ENCODE data around the gene TSFM. TPM values are rescaled to one million over a fixed set of nuclear protein-coding genes. Genes with fewer than 3 reads are reported as not detected.

Gene TSFM
- total and polyA plus RNA-seq, 7 donors = 8.0 to 49.3 (median 29.6) TPM

- Histone ChIP-seq H3K9me3 (no peaks in the 10 kb centered on the region), H3K36me3 (peaks cover 0 to 8% (median 4%) of the 10 kb centered on the region in 4 donors), H3K4me1 (peaks cover 0 to 36% (median 33%) of the 10 kb centered on the region in 4 donors), H3K27ac (no peak overlapping the region), H3K27me3 (peaks cover 22 to 42% (median 22%) of the 10 kb centered on the region in 3 donors), H3K4me3 (peak overlapping the region in 2 of 4 donors; percentile 8 to 20)
- TF ChIP-seq EP300 (IDR thresholded peaks at IDR 0.05) (no peak), POLR2A (IDR thresholded peaks at IDR 0.05) (no peak), POLR2AphosphoS5 (IDR thresholded peaks at IDR 0.05) (no peak), CTCF (IDR thresholded peaks at IDR 0.05) (no peak)
- DNase-seq = no peak
- intact Hi-C loops (cut with DNase I) = no loop called here
- WGBS, 2 donors = 31 to 41% methylated on average over 14 of the region's 14 CpGs
Observed at GRCh38 chr12:57741844-57742738, 40.5 kb upstream of the TSFM start.

GRCh38 chr12:57743769-57744168, 38.8 kb upstream of the TSFM start:
- H3K4me1 ChIP-seq = peaks cover 0 to 20% (median 17%) of the 10 kb centered on the region in 4 donors
- TF ChIP-seq CTCF (IDR thresholded peaks at IDR 0.05) (no peak), POLR2A (IDR thresholded peaks at IDR 0.05) (no peak), POLR2AphosphoS5 (IDR thresholded peaks at IDR 0.05) (no peak), EP300 (IDR thresholded peaks at IDR 0.05) (no peak)
- WGBS, 2 donors = 55 to 79% methylated on average over 2 of the region's 2 CpGs
- intact Hi-C loops (cut with DNase I) = no loop called here
- H3K27ac ChIP-seq = peak overlapping the region in 2 of 4 donors; percentile 90 to 99
- H3K27me3 ChIP-seq = peaks cover 5 to 25% (median 5%) of the 10 kb centered on the region in 3 donors
- no peak overlapping the region for H3K4me3 ChIP-seq
- no peaks in the 10 kb centered on the region for H3K9me3 ChIP-seq
- H3K36me3 ChIP-seq = peaks cover 0 to 25% (median 17%) of the 10 kb centered on the region in 4 donors
- no peak for DNase-seq

GRCh38 chr12:57744194-57744776, 38.3 kb upstream of the TSFM start:
- Histone ChIP-seq H3K9me3 (no peaks in the 10 kb centered on the region), H3K4me3 (peak overlapping the region; percentile 65 to 98 (median 72)), H3K36me3 (peaks cover 0 to 30% (median 20%) of the 10 kb centered on the region in 4 donors), H3K27me3 (peaks cover under 1 to 20% (median 2%) of the 10 kb centered on the region in 3 donors), H3K27ac (peak overlapping the region; percentile 89 to 99 (median 92)), H3K4me1 (peaks cover 0 to 15% (median 13%) of the 10 kb centered on the region in 4 donors)
- peak in 1 of 4 donors; percentile 36 for TF ChIP-seq EP300 (IDR thresholded peaks at IDR 0.05)
- TF ChIP-seq POLR2AphosphoS5 (IDR thresholded peaks at IDR 0.05) = no peak
- DNase-seq = peak; percentile 93
- intact Hi-C loops (cut with DNase I) = no loop called here
- 5 to 11% methylated on average over 21 of the region's 21 CpGs for WGBS, 2 donors

- Histone ChIP-seq H3K4me3 (peak within 1 kb of the TSS; percentile 65 to 98 (median 72)), H3K4me1 (peaks cover 0 to 14% (median 13%) of the 10 kb centered on the region in 4 donors), H3K27me3 (peaks cover 0 to 13% (median 0%) of the 10 kb centered on the region in 3 donors), H3K36me3 (peaks cover 0 to 37% (median 20%) of the 10 kb centered on the region in 4 donors), H3K27ac (peak within 1 kb of the TSS; percentile 89 to 99 (median 92)), H3K9me3 (no peaks in the 10 kb centered on the region)
- intact Hi-C loops (cut with DNase I) = no loop called here
- WGBS, 2 donors = 1% methylated on average over 29 of the region's 29 CpGs
- peak; percentile 24 to 45 for TF ChIP-seq POLR2A (IDR thresholded peaks at IDR 0.05)
- peak; percentile 53 to 90 (median 70) for TF ChIP-seq POLR2AphosphoS5 (IDR thresholded peaks at IDR 0.05)
- no peak for TF ChIP-seq CTCF (IDR thresholded peaks at IDR 0.05)
- TF ChIP-seq EP300 (IDR thresholded peaks at IDR 0.05) = no peak
- DNase-seq = peak; percentile 99
Observed at GRCh38 chr12:57744777-57745484, 37.7 kb upstream of the TSFM start, which contains the start of gene TSPAN31. TSS of gene TSPAN31 (plus strand) at chr12:57745039. CDS start at chr12:57745155, 116 bp downstream.

Data from sigmoid colon (tissue), 7 donors.